Fibroblast of mammary gland (primary cell): ENCODE measurements around the gene RHOU.

ENCODE experiments used
- DNase-seq: peaks from one replicate; pipeline ENCODE4 v3.0.0-alpha.2; 2010; ENCODE audit warnings: low read depth
- H3K4me3 ChIP-seq: 2 replicates; pipeline ENCODE4 v1.5.1; 2011; ENCODE audit warnings: low read depth, mild to moderate bottlenecking, low read length, moderate library complexity; ENCODE audit not compliant: control insufficient read depth
- CTCF ChIP-seq: conservative IDR thresholded peaks from 2 replicates; pipeline ENCODE4 v1.5.1; 2011; ENCODE audit warnings: low read depth, low read length, inconsistent platforms; ENCODE audit not compliant: control insufficient read depth, insufficient read depth

RHOU gene

GRCh38 chr1:228794810-228795209 is 59.5 kb downstream of the RHOU start:
- DNase-seq, result no peak
- no peak for TF ChIP-seq CTCF
- no peak overlapping the region for H3K4me3 ChIP-seq

- DNase-seq, result no peak
- TF ChIP-seq CTCF, result no peak
- H3K4me3 ChIP-seq, result no peak overlapping the region
These were observed 60.3 kb downstream of the RHOU start for GRCh38 chr1:228795596-228795995.
